PC-9 (cell line): ENCODE data around the gene CPTP.

ENCODE experiments used
- EZH2 ChIP-seq: fragments of 200-600 bp; sonication (generic); IDR thresholded peaks from 2 replicates; pipeline ENCODE4 v1.8.0; 2017; ENCODE audit warnings: antibody characterized with exemption, low read depth
- TF ChIP-seq, protein P1 (sequence below): fragments of 200-600 bp; sonication (generic); conservative IDR thresholded peaks from 2 replicates; pipeline ENCODE4 v1.6.1; 2017; ENCODE audit warnings: mixed run types, antibody characterized with exemption, mild to moderate bottlenecking, moderate library complexity

DNA sequence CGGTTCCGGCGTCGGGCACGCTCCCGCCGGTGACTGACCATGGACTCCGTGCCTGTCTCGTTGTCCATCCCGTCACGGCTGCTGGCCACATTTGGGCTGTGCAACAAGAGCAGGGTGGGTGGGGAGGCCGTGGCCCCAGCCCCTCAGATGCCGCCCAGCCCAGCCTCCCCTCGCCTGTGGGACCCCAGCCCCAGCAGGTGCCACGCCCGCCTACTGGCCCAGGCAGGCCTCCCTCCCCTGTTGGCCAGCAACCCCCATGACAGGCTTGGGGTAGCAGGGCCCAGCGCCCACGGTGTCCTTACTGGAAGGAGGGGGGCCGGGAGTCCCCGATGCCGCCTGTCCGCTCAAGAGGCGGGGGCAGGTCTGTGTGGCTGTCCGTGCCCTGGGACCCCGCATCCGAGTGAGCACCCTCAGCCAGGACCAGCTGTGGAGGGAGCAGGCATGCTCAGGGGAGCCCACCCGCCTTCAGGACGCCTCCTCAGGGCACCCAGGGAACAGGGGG, 17.5 kb downstream of the CPTP start:
- TF ChIP-seq, protein P1, sequence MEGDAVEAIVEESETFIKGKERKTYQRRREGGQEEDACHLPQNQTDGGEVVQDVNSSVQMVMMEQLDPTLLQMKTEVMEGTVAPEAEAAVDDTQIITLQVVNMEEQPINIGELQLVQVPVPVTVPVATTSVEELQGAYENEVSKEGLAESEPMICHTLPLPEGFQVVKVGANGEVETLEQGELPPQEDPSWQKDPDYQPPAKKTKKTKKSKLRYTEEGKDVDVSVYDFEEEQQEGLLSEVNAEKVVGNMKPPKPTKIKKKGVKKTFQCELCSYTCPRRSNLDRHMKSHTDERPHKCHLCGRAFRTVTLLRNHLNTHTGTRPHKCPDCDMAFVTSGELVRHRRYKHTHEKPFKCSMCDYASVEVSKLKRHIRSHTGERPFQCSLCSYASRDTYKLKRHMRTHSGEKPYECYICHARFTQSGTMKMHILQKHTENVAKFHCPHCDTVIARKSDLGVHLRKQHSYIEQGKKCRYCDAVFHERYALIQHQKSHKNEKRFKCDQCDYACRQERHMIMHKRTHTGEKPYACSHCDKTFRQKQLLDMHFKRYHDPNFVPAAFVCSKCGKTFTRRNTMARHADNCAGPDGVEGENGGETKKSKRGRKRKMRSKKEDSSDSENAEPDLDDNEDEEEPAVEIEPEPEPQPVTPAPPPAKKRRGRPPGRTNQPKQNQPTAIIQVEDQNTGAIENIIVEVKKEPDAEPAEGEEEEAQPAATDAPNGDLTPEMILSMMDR, result no peak
- TF ChIP-seq EZH2, result no peak
